ENCODE data around the gene COG2. TPM values are rescaled to one million over a fixed set of nuclear protein-coding genes. Genes with fewer than 3 reads are reported as not detected.

COG2 gene
- total RNA-seq, 1 experiment from 2014 or later = 59.2 TPM

GRCh38 chr1:230728710-230729392 is 86.6 kb downstream of the COG2 start:
- no peaks in the 10 kb centered on the region for H3K9me3 Mint-ChIP-seq (ENCODE audit: low read depth, unreplicated experiment)
- TF ChIP-seq CTCF (IDR thresholded peaks at IDR 0.05; ENCODE audit: unreplicated experiment) = no peak
- H3K27ac Mint-ChIP-seq (ENCODE audit: unreplicated experiment) = no peak overlapping the region
- no peaks in the 10 kb centered on the region for H3K27me3 Mint-ChIP-seq (ENCODE audit: unreplicated experiment)
- CTCF ChIA-PET = no interaction called here
- H3K4me3 Mint-ChIP-seq (ENCODE audit: low read depth, unreplicated experiment) = no peak overlapping the region
- no peaks in the 10 kb centered on the region for H3K36me3 Mint-ChIP-seq (ENCODE audit: insufficient read depth, unreplicated experiment)
- intact Hi-C loops (cut with micrococcal nuclease; ENCODE audit: unreplicated experiment) = no loop called here
- peaks cover 9% of the 10 kb centered on the region for H3K4me1 Mint-ChIP-seq (ENCODE audit: low read depth, unreplicated experiment)
- BruUV-seq (replicated peaks) = no TSS peak
- no peak for DNase-seq

- Mint-ChIP-seq H3K9me3 (ENCODE audit: low read depth, unreplicated experiment) (no peaks in the 10 kb centered on the region), H3K4me3 (ENCODE audit: low read depth, unreplicated experiment) (no peak overlapping the region), H3K27ac (ENCODE audit: unreplicated experiment) (no peak overlapping the region), H3K4me1 (ENCODE audit: low read depth, unreplicated experiment) (peaks cover 18% of the 10 kb centered on the region), H3K36me3 (ENCODE audit: insufficient read depth, unreplicated experiment) (no peaks in the 10 kb centered on the region), H3K27me3 (ENCODE audit: unreplicated experiment) (no peaks in the 10 kb centered on the region)
- no TSS peak for BruUV-seq (replicated peaks)
- DNase-seq = no peak
- intact Hi-C loops (cut with micrococcal nuclease; ENCODE audit: unreplicated experiment) = no loop called here
- TF ChIP-seq CTCF (IDR thresholded peaks at IDR 0.05; ENCODE audit: unreplicated experiment) = no peak
- CTCF ChIA-PET = interaction anchor here (1.0 kb wide), 1 partner anchor 14 kb away, joined by 3 read pairs; no protein-coding TSS in a partner anchor
Observed at GRCh38 chr1:230730977-230731376, 88.7 kb downstream of the COG2 start.

GRCh38 chr1:230735447-230735846 is 93.2 kb downstream of the COG2 start:
- Mint-ChIP-seq H3K27me3 (ENCODE audit: unreplicated experiment) (no peaks in the 10 kb centered on the region), H3K9me3 (ENCODE audit: low read depth, unreplicated experiment) (no peaks in the 10 kb centered on the region), H3K27ac (ENCODE audit: unreplicated experiment) (peak overlapping the region; percentile 57), H3K4me3 (ENCODE audit: low read depth, unreplicated experiment) (no peak overlapping the region), H3K36me3 (ENCODE audit: insufficient read depth, unreplicated experiment) (no peaks in the 10 kb centered on the region), H3K4me1 (ENCODE audit: low read depth, unreplicated experiment) (peaks cover 20% of the 10 kb centered on the region)
- no TSS peak for BruUV-seq (replicated peaks)
- CTCF ChIA-PET = interaction anchor here (0.6 to 1.0 kb wide), 3 partner anchors 9 to 38 kb away, joined by 3 to 4 read pairs (median 4); partner anchors contain the start of gene AGT
- no peak for TF ChIP-seq CTCF (IDR thresholded peaks at IDR 0.05; ENCODE audit: unreplicated experiment)
- intact Hi-C loops (cut with micrococcal nuclease; ENCODE audit: unreplicated experiment) = no loop called here
- DNase-seq = peak; percentile 87

- CTCF ChIA-PET = no interaction called here
- Mint-ChIP-seq H3K36me3 (ENCODE audit: insufficient read depth, unreplicated experiment) (no peaks in the 10 kb centered on the region), H3K4me3 (ENCODE audit: low read depth, unreplicated experiment) (no peak overlapping the region), H3K9me3 (ENCODE audit: low read depth, unreplicated experiment) (no peaks in the 10 kb centered on the region), H3K27ac (ENCODE audit: unreplicated experiment) (no peak overlapping the region), H3K4me1 (ENCODE audit: low read depth, unreplicated experiment) (peaks cover 11% of the 10 kb centered on the region), H3K27me3 (ENCODE audit: unreplicated experiment) (no peaks in the 10 kb centered on the region)
- BruUV-seq (replicated peaks) = no TSS peak
- intact Hi-C loops (cut with micrococcal nuclease; ENCODE audit: unreplicated experiment) = no loop called here
- TF ChIP-seq CTCF (IDR thresholded peaks at IDR 0.05; ENCODE audit: unreplicated experiment) = no peak
- no peak for DNase-seq
Observed at GRCh38 chr1:230737622-230738262, 95.5 kb downstream of the COG2 start.
